NCI-H146 treated with DMSO at 0.1 percent for 48 hours (cell line): ENCODE measurements around the gene HSD11B2.
A peak's percentile ranks its signal among the peaks of the same experiment; 100 is the strongest.

Source experiments
- DNase-seq: peaks from one replicate; lab custom pipeline; 2025; ENCODE audit not compliant: unreplicated experiment; lab: John Stamatoyannopoulos, UW

Gene HSD11B2

GRCh38 chr16:67430977-67431774, at the start of gene HSD11B2:
TSS of gene HSD11B2 (plus strand) at chr16:67431121. CDS start at chr16:67431249, 128 bp downstream.
- no peak for DNase-seq

- DNase-seq = no peak
Measured at GRCh38 chr16:67383284-67383683, 47.6 kb upstream of the HSD11B2 start.

DNA sequence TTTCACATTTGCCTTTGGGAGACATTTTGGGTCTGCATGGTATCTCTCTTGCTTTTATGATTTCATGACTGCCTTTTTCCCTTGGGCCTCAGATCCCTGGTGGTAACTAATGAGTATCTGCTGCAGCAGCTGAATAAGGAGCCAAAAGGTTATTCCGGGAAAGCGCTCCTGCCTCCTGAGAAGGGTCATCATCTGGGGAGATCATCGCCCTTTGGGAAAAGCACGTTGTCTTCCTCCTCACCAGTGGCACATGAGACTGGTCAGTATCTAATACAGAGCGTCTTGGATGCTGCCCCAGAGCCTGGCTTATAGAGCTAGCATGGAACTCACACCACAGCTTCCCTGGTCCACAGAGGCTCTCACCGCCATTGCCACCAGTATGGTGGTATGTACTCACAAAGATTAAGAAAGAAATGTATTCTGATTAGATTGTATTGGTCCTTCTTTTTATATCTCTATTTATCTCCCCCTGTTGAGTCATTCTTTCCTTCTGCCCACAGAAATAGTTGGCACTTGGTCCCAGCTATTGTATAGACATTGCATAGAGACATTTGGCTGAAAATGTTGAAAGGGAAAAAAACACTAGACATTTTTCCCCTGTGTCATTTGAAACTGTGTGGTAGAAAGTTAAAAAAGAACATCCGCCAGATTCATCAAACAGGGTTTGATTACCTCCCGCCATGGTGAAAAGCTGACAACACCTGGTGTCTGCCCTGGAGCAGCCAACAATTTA, 46.0 kb upstream of the HSD11B2 start:
- no peak for DNase-seq

DNA sequence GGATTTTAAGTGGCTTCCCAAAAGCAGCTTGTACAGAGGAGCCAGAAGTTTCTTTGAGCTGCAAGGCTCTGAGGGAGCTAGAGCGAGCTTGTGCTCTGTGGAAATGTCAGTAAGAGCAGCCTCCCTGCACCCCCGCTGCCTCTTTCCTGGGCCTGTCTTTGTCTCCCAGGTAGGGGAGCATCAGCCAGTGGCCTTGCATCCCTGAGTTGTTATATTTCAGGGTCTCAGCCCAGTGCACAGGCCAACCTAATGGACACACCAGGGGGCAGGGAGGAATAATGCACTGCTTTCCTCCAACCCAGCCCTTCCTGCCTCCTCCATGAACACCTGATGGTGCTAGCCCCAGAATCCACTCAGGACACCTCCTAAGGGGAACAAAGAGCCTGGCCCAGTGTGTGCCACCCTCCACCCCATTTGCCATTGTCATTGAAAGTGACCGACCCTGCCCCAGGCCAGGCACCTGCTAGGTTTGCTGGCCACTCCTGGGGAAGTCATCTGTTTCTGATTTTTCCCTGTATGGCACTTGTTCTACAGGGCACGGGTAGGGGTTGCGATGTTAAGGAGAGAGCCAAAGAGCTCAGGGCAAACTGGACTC, 44.0 kb upstream of the HSD11B2 start:
- no peak for DNase-seq

- no peak for DNase-seq
Measured at GRCh38 chr16:67387479-67388079, 43.3 kb upstream of the HSD11B2 start.

- DNase-seq = no peak
Measured at GRCh38 chr16:67388191-67388590, 42.7 kb upstream of the HSD11B2 start.

GRCh38 chr16:67388591-67388990, 42.3 kb upstream of the HSD11B2 start:
- DNase-seq = no peak

DNA sequence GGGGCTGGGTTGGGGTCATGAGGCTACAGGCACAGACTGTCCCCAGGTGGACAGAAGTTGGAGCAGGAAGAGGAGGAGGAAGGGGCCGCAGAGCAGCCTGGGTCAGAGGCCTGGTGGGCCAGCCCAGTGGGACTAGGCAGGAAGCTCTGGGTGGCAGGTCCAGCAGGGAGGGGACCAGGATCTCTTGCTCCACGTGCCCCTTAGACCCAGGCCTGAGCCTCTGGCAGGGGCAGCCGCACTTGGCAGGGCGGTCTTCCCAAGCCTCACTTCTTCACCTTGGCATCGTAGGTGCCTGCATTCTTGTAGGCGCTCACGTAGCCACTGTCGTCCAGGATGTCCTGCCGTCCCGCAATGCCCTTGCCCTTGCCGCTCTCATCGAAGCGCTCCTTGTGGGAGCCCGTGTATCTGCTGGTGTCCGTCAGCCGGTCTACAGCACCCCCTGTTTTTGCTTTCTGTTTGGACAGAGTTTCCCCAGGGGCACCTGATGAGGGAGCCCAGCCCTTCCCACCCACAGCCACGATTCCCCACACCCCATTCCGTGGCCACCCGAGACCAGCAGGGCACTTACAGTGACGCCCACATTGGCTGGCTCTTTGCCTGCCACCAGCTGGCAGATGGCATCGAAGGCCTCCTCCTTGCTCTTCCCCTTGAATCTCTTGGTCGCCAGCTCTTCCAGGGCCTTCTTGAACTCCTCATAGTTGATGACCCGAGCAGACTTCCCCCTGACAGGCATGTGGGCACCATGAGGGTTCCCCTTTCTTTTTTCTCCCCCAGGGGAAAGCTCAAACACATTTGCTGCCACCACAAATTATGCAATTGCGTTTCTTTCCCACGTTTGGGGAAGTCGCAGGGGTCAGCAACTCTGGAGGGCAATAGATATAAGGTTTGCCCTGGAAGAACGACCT, 40.8 kb upstream of the HSD11B2 start:
- no peak for DNase-seq

- DNase-seq = no peak
Measured at GRCh38 chr16:67390816-67391423, 40.0 kb upstream of the HSD11B2 start.

DNA sequence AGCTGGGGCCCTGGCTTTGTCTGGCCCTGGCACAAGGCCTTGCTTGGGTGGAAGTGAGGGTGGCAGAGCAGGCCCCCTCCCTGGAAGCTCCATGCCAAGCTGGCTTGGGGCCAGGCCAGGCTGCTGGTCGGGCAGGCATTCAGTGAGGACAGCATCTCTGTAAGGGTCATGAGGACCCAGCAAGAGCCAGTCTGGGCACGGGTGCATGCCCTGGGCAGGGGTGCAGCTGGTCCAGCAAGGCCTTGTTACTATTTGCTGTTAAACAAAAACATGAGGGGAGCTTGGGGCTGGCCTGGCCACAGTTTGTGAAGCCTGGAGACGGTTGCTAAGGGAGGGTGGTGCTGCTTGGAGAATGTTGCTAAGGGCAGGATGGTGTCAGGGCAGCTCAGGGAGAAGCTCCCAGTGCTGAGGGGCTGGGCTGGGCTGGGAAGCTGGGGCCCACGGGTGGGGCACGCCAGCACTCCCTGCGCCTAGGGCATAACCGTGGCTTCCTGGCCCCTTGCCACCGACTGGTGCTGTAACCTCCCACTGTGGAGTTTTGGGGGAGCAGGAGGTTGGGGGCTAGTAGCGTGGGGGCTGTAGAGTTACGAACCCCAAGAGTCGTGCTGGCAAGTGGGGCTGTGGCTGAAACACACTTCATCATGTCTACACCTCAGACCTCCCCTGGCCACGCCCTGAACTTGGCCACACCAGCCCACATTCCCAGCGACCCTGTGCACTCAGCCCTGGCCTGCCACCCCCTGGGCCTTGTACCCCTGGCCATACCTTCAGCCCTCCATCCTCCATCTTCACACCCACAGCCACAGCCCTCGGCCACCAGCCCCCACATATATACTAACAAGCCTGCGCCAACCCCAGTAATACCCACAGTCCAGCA, 39.3 kb upstream of the HSD11B2 start:
- no peak for DNase-seq

DNA sequence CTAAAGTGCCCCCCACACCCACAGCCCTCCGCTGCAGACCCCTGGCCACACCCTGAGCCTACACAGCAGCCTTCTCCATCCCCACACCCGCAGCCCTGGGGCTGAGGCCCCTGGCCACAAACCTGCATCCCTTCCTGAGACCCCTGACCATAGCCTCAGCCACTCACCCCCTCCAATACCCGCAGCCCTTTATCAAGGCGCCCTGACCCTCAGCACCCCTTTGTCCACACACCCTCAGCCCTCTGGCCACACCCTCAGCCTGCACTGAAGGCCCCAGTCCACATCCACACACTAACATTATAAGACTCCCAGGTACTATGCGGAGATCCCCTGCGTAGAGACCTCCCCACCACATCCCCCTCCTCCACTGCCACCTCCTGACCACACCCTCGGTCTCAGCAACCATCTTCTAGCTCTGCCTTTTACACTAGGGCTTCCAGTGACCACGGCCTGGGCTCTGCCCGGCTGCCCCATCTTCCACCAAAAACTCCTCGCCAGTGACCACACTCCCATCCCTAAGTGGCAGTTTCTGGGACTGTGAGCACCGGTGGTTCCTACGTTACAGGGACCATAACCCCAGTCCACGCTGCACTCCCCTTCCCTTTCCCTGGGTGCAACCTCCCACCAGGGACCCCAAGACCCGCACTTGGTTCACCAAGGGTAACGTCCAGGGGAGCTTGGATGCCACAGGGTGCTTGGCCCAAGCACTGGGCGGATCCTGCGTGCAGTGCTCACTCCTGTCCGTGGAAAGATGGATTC, 38.4 kb upstream of the HSD11B2 start:
- DNase-seq = no peak

DNA sequence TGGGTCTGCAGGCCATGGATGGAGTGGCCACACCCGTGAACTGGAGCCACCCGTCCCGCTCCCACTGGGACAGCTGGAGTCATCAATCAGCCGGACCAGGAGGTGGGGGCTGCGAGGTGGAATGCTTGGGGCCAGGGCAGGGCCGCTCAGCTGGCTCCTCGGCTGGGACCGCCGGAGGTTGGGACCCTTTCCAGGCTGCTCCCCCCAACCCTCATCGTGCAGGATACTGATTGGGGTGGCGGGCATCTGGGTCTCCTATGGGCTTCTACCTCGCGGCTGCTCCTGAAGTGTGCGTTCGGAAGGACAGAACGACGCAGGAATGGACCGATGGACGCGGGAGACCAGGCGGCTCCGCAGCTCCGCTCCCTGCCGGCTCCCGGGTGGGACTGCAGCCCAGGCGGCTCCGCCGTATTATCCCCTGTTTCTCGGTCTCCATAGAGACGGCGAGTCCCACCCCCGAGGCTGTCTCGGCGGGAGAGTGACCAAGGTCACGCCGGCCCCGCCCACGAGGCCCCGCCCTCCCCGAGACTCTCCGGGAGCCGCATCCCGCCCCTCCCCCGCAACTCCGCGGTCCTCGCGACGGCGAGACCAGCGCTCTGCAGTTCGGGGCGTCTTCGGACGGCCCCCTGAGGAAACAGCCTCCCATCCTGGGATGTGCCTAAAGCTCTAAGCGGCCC, 37.7 kb upstream of the HSD11B2 start, which contains the start of gene TPPP3:
Gene TPPP3 (minus strand): TSS at position 388 of the 677 bp plus-strand sequence. CDS start 2,387 bp downstream, outside the sequence.
- peak; percentile 67 for DNase-seq

- no peak for DNase-seq
Measured at GRCh38 chr16:67393788-67394154, 37.1 kb upstream of the HSD11B2 start.

GRCh38 chr16:67394155-67395104, 36.5 kb upstream of the HSD11B2 start:
- no peak for DNase-seq

DNA sequence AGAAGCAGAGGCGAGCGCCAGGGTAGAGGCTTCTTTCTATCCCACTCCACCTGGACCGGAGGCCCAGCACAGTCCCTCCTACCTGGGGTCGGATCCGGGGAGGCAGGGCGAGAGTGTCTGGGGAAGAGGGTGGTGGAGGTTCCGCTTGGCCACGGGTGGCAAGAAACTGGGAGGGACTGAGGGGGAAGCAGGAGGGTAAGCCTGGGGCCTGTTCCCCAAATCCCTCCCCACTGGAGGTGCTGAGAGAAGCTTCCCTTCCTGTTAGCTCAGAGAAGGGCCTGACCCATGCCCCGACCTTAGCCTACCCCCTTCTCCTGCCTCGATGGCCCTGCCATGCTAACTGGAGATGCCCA, 35.8 kb upstream of the HSD11B2 start:
- no peak for DNase-seq

GRCh38 chr16:67395458-67396158, 35.3 kb upstream of the HSD11B2 start:
- DNase-seq = peak; percentile 75
